Measurements from ENCODE around the gene KDM1B. TPM values are rescaled to one million over a fixed set of nuclear protein-coding genes. Genes with fewer than 3 reads are reported as not detected.

Gene KDM1B
- total RNA-seq, 2 donors from 2014 or later = 11.0 to 31.8 TPM

DNA sequence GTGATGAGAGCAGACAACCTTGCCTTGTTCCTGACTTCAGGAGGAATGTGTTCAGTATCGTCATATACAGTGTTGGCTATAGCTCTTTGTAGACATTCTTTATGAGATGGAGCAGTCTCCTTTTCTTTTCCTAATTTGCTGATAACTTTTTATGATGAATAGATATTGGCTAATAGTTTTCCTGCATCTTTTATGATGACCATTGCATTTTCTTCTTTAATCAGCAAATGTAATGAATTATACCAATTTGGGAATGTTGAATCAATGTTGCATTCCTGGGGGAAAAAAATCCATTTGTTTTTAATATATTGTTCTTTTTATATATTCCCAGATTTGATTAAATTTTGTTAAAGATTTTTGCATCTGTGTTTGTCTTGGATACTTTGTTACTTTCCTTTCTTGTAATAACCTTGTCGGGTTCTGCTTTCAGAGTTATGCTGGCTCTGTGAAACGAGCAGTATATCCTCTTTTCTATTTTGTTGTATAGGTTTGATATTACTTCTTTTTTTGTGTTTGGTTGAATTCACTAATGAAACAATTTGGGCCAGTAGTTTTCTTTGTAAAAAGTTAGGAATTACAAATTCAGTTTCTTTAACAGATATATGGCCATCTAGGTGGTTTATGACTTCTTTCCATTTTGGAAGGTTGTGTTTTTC is 23.9 kb downstream of the KDM1B start:
- 85% methylated on average over 3 of the region's 3 CpGs for WGBS
- Histone ChIP-seq H3K36me3 (no peaks in the 10 kb centered on the region), H3K4me3 (no peak overlapping the region), H3K27me3 (replicated peaks; ENCODE audit: insufficient read depth) (no peaks in the 10 kb centered on the region), H3K4me1 (replicated peaks) (no peaks in the 10 kb centered on the region), H3K9me3 (no peaks in the 10 kb centered on the region), H3K27ac (no peak overlapping the region)
- DNase-seq (ENCODE audit: low spot score) = no peak
- intact Hi-C loops (cut with DNase I) = no loop called here
- TF ChIP-seq, protein P1, sequence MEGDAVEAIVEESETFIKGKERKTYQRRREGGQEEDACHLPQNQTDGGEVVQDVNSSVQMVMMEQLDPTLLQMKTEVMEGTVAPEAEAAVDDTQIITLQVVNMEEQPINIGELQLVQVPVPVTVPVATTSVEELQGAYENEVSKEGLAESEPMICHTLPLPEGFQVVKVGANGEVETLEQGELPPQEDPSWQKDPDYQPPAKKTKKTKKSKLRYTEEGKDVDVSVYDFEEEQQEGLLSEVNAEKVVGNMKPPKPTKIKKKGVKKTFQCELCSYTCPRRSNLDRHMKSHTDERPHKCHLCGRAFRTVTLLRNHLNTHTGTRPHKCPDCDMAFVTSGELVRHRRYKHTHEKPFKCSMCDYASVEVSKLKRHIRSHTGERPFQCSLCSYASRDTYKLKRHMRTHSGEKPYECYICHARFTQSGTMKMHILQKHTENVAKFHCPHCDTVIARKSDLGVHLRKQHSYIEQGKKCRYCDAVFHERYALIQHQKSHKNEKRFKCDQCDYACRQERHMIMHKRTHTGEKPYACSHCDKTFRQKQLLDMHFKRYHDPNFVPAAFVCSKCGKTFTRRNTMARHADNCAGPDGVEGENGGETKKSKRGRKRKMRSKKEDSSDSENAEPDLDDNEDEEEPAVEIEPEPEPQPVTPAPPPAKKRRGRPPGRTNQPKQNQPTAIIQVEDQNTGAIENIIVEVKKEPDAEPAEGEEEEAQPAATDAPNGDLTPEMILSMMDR (IDR thresholded peaks at IDR 0.05) = no peak
- TF ChIP-seq POLR2AphosphoS5 (IDR thresholded peaks at IDR 0.05) = no peak
- TF ChIP-seq POLR2A (IDR thresholded peaks at IDR 0.05) = no peak

DNA sequence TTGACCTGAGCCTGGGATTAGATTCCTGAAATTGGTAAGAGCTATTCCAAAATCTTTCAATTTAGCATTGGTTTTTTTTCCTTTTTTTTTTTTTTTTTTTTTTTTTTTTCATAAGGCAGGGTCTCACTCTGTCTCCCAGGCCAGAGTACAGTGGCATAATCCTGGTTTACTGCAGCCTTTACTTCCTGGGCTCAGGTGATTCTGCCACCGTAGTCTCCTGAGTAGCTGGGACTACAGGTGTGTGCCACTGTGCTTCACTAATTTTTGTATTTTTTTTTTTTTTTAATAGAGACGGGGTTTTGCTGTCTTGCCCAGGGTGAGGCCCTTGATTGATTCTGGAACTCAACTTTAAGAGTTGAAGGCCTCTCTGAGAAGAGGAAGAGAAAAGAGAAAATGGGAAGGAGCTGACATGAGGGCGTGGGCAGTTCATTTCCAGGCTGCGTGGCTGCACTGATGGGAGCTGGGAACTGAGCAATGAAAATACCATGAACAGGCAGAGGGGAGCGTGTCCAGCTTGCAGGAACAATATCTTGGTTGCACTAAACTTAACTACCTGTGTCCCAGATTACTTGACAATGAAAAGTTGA is 24.6 kb downstream of the KDM1B start:
- WGBS = 90% methylated on average over 5 of the region's 5 CpGs
- no peaks in the 10 kb centered on the region for H3K36me3 ChIP-seq
- no peak for TF ChIP-seq POLR2AphosphoS5 (IDR thresholded peaks at IDR 0.05)
- no peak for TF ChIP-seq POLR2A (IDR thresholded peaks at IDR 0.05)
- TF ChIP-seq, protein P1 (IDR thresholded peaks at IDR 0.05) = no peak

DNA sequence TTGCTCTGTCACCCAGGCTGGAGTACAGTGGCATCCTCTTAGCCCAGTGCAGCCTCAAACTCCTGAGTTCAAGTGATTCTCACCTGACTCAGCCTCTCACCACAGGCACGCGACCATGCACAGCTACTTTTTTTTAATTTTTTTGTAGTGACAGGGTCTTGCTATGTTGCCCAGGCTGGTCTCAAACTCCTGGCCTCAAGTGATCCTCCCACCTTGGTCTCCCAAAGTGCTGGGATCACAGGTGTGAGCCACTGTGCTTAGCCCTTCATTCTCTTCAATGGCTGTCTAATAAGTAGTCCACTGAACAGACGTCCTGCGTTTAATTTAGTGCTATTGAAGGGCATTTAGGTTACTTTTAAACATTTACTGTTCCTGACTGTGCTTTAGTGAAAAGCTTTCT is 27.3 kb downstream of the KDM1B start:
- intact Hi-C loops (cut with DNase I) = no loop called here
- TF ChIP-seq, protein P1 (IDR thresholded peaks at IDR 0.05) = no peak
- TF ChIP-seq POLR2A (IDR thresholded peaks at IDR 0.05) = no peak
- TF ChIP-seq POLR2AphosphoS5 (IDR thresholded peaks at IDR 0.05) = no peak
- H3K36me3 ChIP-seq = no peaks in the 10 kb centered on the region
- WGBS = 80% methylated on average over 4 of the region's 4 CpGs
- H3K27ac ChIP-seq = no peak overlapping the region
- H3K4me1 ChIP-seq (replicated peaks) = no peaks in the 10 kb centered on the region
- no peak for DNase-seq (ENCODE audit: low spot score)
- H3K9me3 ChIP-seq = no peaks in the 10 kb centered on the region
- H3K4me3 ChIP-seq = no peak overlapping the region
- no peaks in the 10 kb centered on the region for H3K27me3 ChIP-seq (replicated peaks; ENCODE audit: insufficient read depth)

More for the DNA sequence above, 24.6 kb downstream of the KDM1B start:
- Histone ChIP-seq H3K27ac (no peak overlapping the region), H3K27me3 (replicated peaks; ENCODE audit: insufficient read depth) (no peaks in the 10 kb centered on the region), H3K9me3 (no peaks in the 10 kb centered on the region), H3K4me3 (no peak overlapping the region), H3K4me1 (replicated peaks) (no peaks in the 10 kb centered on the region)
- no peak for DNase-seq (ENCODE audit: low spot score)
- intact Hi-C loops (cut with DNase I) = no loop called here

DNA sequence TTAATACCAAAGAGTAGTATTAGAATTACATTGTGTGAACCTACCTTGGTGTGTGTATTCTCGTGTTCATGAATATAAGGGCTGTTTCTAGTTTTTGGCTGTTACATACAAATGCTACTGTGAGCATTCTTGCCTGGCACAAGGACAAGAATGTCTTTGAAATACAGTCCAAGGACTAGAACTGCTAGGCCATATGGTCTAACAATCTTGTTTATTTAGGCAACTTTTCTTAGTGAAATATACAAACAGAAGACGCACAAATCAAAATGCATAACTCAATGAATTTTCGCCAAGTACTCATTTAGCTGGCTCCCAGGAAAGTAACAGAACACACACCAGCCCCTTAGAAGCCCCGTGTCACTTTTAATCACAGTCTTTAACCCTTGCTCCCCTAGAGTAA is 28.5 kb downstream of the KDM1B start:
- Histone ChIP-seq H3K27me3 (replicated peaks; ENCODE audit: insufficient read depth) (no peaks in the 10 kb centered on the region), H3K36me3 (no peaks in the 10 kb centered on the region), H3K4me3 (no peak overlapping the region), H3K9me3 (no peaks in the 10 kb centered on the region), H3K4me1 (replicated peaks) (no peaks in the 10 kb centered on the region), H3K27ac (no peak overlapping the region)
- TF ChIP-seq POLR2AphosphoS5 (IDR thresholded peaks at IDR 0.05) (no peak), POLR2A (IDR thresholded peaks at IDR 0.05) (no peak)
- TF ChIP-seq, protein P1 (IDR thresholded peaks at IDR 0.05) = no peak
- 43% methylated on average over 4 of the region's 4 CpGs for WGBS
- no peak for DNase-seq (ENCODE audit: low spot score)
- intact Hi-C loops (cut with DNase I) = no loop called here

DNA sequence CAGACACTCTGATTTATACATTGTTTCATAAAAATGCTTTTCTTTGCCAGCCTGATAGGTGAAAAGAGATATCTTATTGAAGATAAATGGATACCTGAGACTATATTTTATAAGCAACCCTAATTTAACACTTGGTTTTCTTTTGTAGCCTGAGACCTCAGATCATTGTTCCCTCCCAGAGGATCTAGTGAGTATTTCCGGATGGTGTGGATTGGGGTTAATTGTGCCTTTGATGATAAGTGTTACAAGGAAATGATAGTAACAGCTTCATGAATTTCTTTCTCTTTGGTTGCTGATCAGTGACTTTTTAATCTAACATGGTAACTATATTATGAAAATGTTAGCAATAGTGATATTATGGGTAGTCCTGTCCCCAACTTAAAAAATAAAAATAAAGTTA is 30.4 kb downstream of the KDM1B start:
- H3K27ac ChIP-seq = no peak overlapping the region
- intact Hi-C loops (cut with DNase I) = no loop called here
- H3K4me3 ChIP-seq = no peak overlapping the region
- WGBS = 86% methylated on average over 1 of the region's 1 CpG
- TF ChIP-seq POLR2A (IDR thresholded peaks at IDR 0.05) (no peak), POLR2AphosphoS5 (IDR thresholded peaks at IDR 0.05) (no peak)
- TF ChIP-seq, protein P1 (IDR thresholded peaks at IDR 0.05) = no peak
- no peaks in the 10 kb centered on the region for H3K9me3 ChIP-seq
- H3K27me3 ChIP-seq (replicated peaks; ENCODE audit: insufficient read depth) = no peaks in the 10 kb centered on the region
- H3K36me3 ChIP-seq = no peaks in the 10 kb centered on the region
- DNase-seq (ENCODE audit: low spot score) = no peak
- no peaks in the 10 kb centered on the region for H3K4me1 ChIP-seq (replicated peaks)

Data from prostate gland (tissue), 2 donors.